Left lung (tissue), 10 donors: ENCODE results near the gene TASP1. TPM values are rescaled to one million over a fixed set of nuclear protein-coding genes. Genes with fewer than 3 reads are reported as not detected.
"Not testable (repeated sequence)": the region's sequence is repeated elsewhere in the genome, so short reads cannot be mapped to it uniquely, and the experiment has no call there.

Source experiments
- ATAC-seq: fragments of 200-7000 bp; cut with Tn5 transposase; one replicate; pipeline ENCODE4 v1.9.1; 2020; ENCODE audit warnings: moderate library complexity
- DNase-seq, 4 donors: peaks; one replicate each; pipeline ENCODE4 v3.0.0-alpha.2; 2013 to 2020
- H3K27ac ChIP-seq, 2 donors: fragments of 200-600 bp; sonication (generic) in 1 of 2; one replicate each; pipeline versions ENCODE4 v1.5.0 to v1.8.0; 2020 to 2021
- H3K27me3 ChIP-seq, 2 donors: fragments of 200-600 bp; sonication (generic) in 1 of 2; one replicate each; pipeline versions ENCODE4 v1.5.0 to v1.8.0; 2020 to 2021
- H3K36me3 ChIP-seq, 2 donors: fragments of 200-600 bp; sonication (generic) in 1 of 2; one replicate each; pipeline versions ENCODE4 v1.5.0 to v1.8.0; 2020 to 2021
- H3K4me1 ChIP-seq, 2 donors: fragments of 200-600 bp; one replicate each; pipeline ENCODE4 v1.8.0; 2021
- H3K4me3 ChIP-seq, 2 donors: fragments of 200-600 bp; sonication (generic) in 1 of 2; one replicate each; pipeline versions ENCODE4 v1.5.0 to v1.8.0; 2020 to 2021; ENCODE audit warnings: mild to moderate bottlenecking in 1 of 2
- H3K9me3 ChIP-seq, 2 donors: fragments of 200-600 bp; sonication (generic) in 1 of 2; one replicate each; pipeline versions ENCODE4 v1.5.0 to v1.8.0; 2020 to 2021
- CTCF ChIP-seq, 2 donors: fragments of 200-600 bp; sonication (generic) in 1 of 2; IDR thresholded peaks; one replicate each; pipeline versions ENCODE4 v1.5.0 to v1.8.0; 2021; ENCODE audit warnings: antibody characterized with exemption in 2 of 2
- intact Hi-C, 2 donors: fragments of 100-400 bp; cut with DNase I; formaldehyde crosslinking; loops; one replicate each; pipeline versions ENCODE4 v1.11.2 to v1.14.2; 2022
- polyA plus RNA-seq, 6 donors: library from polyadenylated mRNA; unstranded; fragments of 120-200 nt; gene quantifications; one replicate each; pipeline ENCODE4 v1.2.1, GENCODE V29; 2013; ENCODE audit not compliant: insufficient read length in 6 of 6
- total RNA-seq, 2 donors: library from RNA; stranded (reverse); fragmentation: NEBNext Ultra II Directional; extraction: Animal tissue kit (Norgen Biotek cat#: 25700); gene quantifications; one replicate each; pipeline ENCODE4 v1.2.1, GENCODE V29; 2021
- donor health status: DM: no; HTN: yes; CAD: no.
- donor health status: DM: no; HTN: no; CAD: no.

Gene TASP1
- total and polyA plus RNA-seq, 8 donors = 12.9 to 19.9 (median 17.3) TPM

GRCh38 chr20:13661070-13661685, 22.4 kb upstream of the TASP1 start:
- ATAC-seq = peak; percentile 59
- Histone ChIP-seq H3K27me3 (no peaks in the 10 kb centered on the region), H3K4me3 (no peak overlapping the region), H3K27ac (peak overlapping the region in 1 of 2 donors; percentile 72), H3K9me3 (no peaks in the 10 kb centered on the region), H3K36me3 (no peaks in the 10 kb centered on the region), H3K4me1 (no peaks in the 10 kb centered on the region)
- intact Hi-C loops = no loop called here
- no peak for TF ChIP-seq CTCF (IDR thresholded peaks at IDR 0.05)
- DNase-seq = peak in 2 of 4 donors; percentile 59 to 68

GRCh38 chr20:13659288-13659687, 20.6 kb upstream of the TASP1 start:
- Histone ChIP-seq H3K27me3 (no peaks in the 10 kb centered on the region), H3K4me1 (no peaks in the 10 kb centered on the region), H3K4me3 (no peak overlapping the region), H3K27ac (no peak overlapping the region), H3K36me3 (no peaks in the 10 kb centered on the region), H3K9me3 (no peaks in the 10 kb centered on the region)
- intact Hi-C loops = no loop called here
- no peak for DNase-seq
- no peak for TF ChIP-seq CTCF (IDR thresholded peaks at IDR 0.05)
- no peak for ATAC-seq

- H3K36me3 ChIP-seq, H3K4me3 ChIP-seq, ATAC-seq, H3K4me1 ChIP-seq, H3K27me3 ChIP-seq, H3K9me3 ChIP-seq, H3K27ac ChIP-seq, intact Hi-C loops, DNase-seq: not testable (repeated sequence)
Measured at GRCh38 chr20:13658060-13658459, 19.3 kb upstream of the TASP1 start.

GRCh38 chr20:13656721-13657368, 18.1 kb upstream of the TASP1 start:
- no peak for TF ChIP-seq CTCF (IDR thresholded peaks at IDR 0.05)
- DNase-seq = no peak
- H3K9me3 ChIP-seq = no peaks in the 10 kb centered on the region
- H3K4me3 ChIP-seq = no peak overlapping the region
- H3K4me1 ChIP-seq = no peaks in the 10 kb centered on the region
- H3K36me3 ChIP-seq = no peaks in the 10 kb centered on the region
- intact Hi-C loops = no loop called here
- no peak overlapping the region for H3K27ac ChIP-seq
- no peak for ATAC-seq
- no peaks in the 10 kb centered on the region for H3K27me3 ChIP-seq

- no peaks in the 10 kb centered on the region for H3K4me1 ChIP-seq
- ATAC-seq = no peak
- intact Hi-C loops = no loop called here
Measured at GRCh38 chr20:13654463-13655023, 15.8 kb upstream of the TASP1 start.

More at GRCh38 chr20:13654463-13655023, 15.8 kb upstream of the TASP1 start:
- H3K4me3 ChIP-seq = no peak overlapping the region
- no peaks in the 10 kb centered on the region for H3K36me3 ChIP-seq
- TF ChIP-seq CTCF (IDR thresholded peaks at IDR 0.05) = no peak
- no peak overlapping the region for H3K27ac ChIP-seq
- H3K9me3 ChIP-seq = no peaks in the 10 kb centered on the region
- H3K27me3 ChIP-seq = no peaks in the 10 kb centered on the region
- DNase-seq = no peak
